Activated CD4-positive, alpha-beta T cell treated with anti-CD3 and anti-CD28 coated beads for 36 hours (primary cell): ENCODE measurements around the gene ZNF17. TPM values are rescaled to one million over a fixed set of nuclear protein-coding genes. Genes with fewer than 3 reads are reported as not detected.

Experiments
- total RNA-seq, 2 experiments: library from RNA; stranded (reverse); gene quantifications; one replicate each; pipeline ENCODE4 v1.2.3, GENCODE V29; 2021

ZNF17 gene
- total RNA-seq, 2 experiments from 2014 or later = 6.4 to 8.3 TPM

Other genes starting within 250 kb of the ZNF17 start
- not detected for gene DUXA, start 243.7 kb upstream of the ZNF17 start, total RNA-seq
- gene ZNF264, start 219.7 kb upstream of the ZNF17 start, total RNA-seq = 10 to 100 TPM; 14.8 to 21.1 TPM
- under 1 TPM; 0.55 to 0.79 TPM for gene AURKC, start 180.1 kb upstream of the ZNF17 start, total RNA-seq
- 1 to 10 TPM; 6.4 to 7.1 TPM for gene ZNF805, start 170.5 kb upstream of the ZNF17 start, total RNA-seq
- gene ZNF460, start 130.7 kb upstream of the ZNF17 start, total RNA-seq = 10 to 100 TPM; 52.4 to 59.8 TPM
- 1 to 10 TPM; 5.8 to 6.2 TPM for gene ZNF543, start 90.7 kb upstream of the ZNF17 start, total RNA-seq
- 1 to 10 TPM; 6.2 TPM for gene ZNF304, start 59.9 kb upstream of the ZNF17 start, total RNA-seq
- gene TRAPPC2B, start 47.6 kb upstream of the ZNF17 start, total RNA-seq = 1 to 10 TPM; 3.2 to 6.1 TPM
- gene ZNF547, start 47.6 kb upstream of the ZNF17 start, total RNA-seq = 1 to 10 TPM; 1.5 to 1.7 TPM
- 10 to 100 TPM; 15.1 to 20.3 TPM for gene ZNF548, start 21.3 kb upstream of the ZNF17 start, total RNA-seq
- gene ZNF749, start 24.2 kb downstream of the ZNF17 start, total RNA-seq = 10 to 100 TPM; 10.6 to 17.9 TPM
- gene VN1R1, start 46.0 kb downstream of the ZNF17 start, total RNA-seq = under 1 TPM; 0.09 to 0.16 TPM
- 1 to 10 TPM; 6.5 to 7.5 TPM for gene ZNF772, start 66.4 kb downstream of the ZNF17 start, total RNA-seq
- 1 to 10 TPM; 6.3 to 6.6 TPM for gene ZNF419, start 76.6 kb downstream of the ZNF17 start, total RNA-seq
- gene ZNF773, start 88.8 kb downstream of the ZNF17 start, total RNA-seq = 1 to 10 TPM; 5.9 to 6.5 TPM
- 1 to 10 TPM; 3.7 to 4.6 TPM for gene ZNF549, start 116.2 kb downstream of the ZNF17 start, total RNA-seq
- 10 to 100 TPM; 11.8 to 11.9 TPM for gene ZNF550, start 148.7 kb downstream of the ZNF17 start, total RNA-seq
- gene ZNF416, start 167.8 kb downstream of the ZNF17 start, total RNA-seq = 1 to 10 TPM; 3.3 to 3.7 TPM
- gene ZIK1, start 173.0 kb downstream of the ZNF17 start, total RNA-seq = 1 to 10 TPM; 4.6 to 5.3 TPM
- gene ZNF530, start 188.7 kb downstream of the ZNF17 start, total RNA-seq = 1 to 10 TPM; 7.1 to 7.2 TPM
- gene ZNF134, start 203.1 kb downstream of the ZNF17 start, total RNA-seq = 1 to 10 TPM; 7.6 to 9.7 TPM
- 1 to 10 TPM; 8.9 to 9.5 TPM for gene ZNF211, start 222.0 kb downstream of the ZNF17 start, total RNA-seq